T follicular helper cell (primary cell): Measurements from ENCODE around the gene MYRIP.
"Not testable (repeated sequence)": the region's sequence is repeated elsewhere in the genome, so short reads cannot be mapped to it uniquely, and the experiment has no call there.

Source experiments
- DNase-seq: peaks from one replicate; pipeline ENCODE4 v3.0.0-alpha.2; 2020; ENCODE audit warnings: low read depth

The MYRIP gene

DNA sequence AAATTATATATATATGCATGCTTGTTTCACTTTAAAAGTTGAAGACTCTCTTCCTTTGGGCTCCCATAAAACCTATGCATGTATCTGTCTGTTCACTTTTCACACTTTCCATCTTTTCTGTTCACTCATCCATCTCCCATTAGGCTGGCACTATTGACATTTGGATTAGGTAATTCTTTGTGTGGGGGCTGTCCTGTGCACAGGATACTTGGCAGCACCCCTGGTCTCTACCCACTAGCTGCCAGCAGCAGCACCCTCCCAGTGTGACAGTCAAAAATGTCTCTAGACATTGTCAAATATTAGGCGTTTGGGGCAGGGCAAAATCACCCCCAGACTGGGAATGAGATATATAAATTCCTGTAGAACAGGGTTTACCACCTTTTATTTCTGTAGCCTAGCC lies 427.8 kb downstream of the MYRIP start:
- no peak for DNase-seq

DNA sequence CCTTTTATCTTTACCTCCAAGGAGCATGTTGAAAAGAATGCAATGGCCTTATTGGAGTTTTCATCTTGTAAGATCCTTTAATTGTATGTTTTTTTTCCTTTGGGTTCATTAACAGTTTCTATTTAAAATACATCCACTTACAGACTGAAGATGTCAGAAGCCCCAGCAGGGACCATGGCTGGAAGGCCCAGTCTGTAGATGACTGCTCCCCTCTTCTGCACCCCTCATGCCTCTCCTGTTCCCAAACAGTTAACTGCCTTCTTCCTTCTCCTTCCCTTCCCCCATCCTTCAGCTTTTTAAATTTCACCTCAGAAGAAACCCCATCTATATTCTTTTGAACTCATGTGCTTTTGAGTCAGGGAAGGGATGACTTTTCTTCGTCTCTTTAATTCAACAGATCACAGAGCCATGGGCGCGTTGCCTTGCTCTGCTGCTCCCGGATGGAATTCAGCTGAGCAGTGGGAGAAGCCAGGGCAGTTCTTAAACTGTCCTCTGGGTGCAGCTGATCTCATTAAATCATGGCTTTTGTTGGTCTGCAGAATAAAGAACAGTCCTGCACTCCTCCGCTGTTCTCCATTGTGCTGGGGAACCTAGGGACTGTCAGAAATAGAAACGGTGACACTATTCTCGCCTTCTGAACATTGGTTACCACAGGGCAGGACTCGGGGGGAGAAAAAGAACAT lies 428.6 kb downstream of the MYRIP start:
- DNase-seq: no peak

DNA sequence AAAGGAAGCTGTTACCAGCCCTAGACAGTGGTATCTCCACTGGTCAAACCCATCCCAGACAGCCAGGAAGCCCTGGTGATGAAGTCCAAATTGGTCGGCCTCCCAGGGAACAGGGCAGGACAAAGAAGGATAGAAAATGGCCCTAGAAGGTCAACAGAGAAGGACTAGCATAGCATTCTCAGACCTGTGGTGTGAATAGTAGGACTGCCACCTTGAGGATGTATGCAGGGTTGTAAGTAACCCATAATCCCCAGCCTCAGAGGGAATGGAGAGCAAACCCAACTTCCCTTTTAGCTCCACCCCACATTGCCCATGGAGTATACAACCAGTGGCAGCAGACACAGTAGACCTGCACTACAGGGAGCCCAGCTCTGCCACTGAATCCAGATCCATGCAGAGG lies 431.5 kb downstream of the MYRIP start:
- DNase-seq: no peak

DNA sequence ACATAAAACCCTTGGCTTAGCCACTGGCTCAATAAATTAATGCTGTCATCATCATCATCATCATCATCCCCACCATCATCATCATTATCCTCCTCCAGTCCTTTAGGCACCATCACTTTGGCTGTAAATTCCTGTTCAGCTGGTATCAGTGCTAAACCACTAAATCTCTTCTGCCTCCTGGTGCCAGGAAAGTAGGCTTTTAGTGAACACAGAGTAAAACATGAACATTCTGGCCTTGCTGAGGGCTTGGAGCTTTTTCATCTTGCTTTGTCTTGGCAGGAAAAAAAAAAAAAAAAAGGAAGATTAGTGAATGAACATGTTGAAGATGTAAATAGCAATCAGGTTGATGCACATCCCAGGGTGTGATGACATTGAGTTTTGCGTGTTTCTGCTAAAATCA lies 432.8 kb downstream of the MYRIP start:
- DNase-seq: no peak

DNA sequence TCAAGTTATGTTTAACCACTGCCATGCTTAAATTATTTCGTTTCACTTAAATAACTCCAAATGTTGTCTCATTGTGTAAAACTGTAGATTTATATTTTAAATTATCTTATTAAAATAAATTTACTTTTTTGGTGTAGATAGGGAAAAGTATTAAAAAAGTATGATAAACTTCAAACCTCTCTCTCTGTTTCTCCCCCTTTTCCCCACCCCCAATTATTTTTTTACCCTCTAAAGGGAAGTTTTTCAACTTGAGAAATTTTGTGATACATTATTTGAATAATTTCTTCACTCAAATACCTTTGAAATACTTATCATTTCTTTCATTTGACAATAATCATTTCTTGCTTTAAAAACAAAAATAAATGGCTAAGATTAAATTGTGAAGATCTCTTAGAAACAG lies 433.2 kb downstream of the MYRIP start:
- no peak for DNase-seq

DNA sequence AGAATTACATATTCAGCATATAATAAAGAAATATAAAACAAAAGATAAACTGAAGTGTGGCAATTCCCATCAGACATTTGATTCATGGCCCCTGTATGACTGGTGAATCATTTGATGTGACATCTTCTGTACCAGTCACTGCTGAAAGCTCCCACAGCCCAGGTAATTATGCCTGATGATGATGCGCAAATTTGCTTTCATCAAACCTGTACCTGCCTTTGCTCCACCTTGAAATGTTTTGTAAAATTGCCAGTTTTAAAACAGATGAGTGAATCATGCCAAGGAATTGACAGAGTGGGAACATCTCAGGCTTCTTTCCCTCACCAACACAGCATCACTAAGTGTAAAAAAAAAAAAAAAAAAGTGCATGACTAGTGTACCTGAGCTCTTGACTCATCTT lies 433.6 kb downstream of the MYRIP start:
- no peak for DNase-seq

DNA sequence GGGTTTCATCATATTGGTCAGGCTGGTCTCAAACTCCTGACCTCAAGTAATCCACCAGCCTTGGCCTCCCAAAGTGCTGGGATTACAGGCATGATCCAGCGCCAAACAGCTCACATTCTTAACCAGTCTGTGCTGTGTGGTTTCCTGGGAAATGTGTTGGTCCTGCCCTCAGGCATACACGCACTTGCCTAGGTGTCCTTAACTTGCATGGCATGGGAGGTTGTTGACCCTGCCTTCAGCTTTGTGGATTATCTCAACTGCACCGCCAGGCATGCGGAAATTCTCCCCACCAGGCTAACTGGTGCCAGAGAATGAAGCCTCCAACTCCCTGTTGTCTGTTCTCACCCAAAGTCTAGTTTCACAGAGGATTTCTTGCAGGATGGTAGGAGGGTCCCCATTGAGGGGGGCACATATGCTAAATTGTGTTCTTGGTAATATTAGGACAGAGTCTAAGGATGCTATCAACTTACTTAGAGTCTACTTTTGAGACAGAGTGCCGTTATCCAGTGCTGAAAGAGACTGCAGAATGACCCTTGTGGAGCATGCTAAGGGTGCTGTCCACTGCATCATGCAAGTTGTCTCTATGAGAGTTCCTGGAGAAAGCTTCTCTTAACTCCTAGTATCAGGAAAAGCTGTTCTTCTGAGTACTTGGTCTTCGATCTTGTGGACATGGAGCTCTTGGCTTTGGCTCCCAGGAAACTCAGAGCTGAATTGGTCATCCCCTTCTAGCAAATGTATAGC lies 438.5 kb downstream of the MYRIP start:
- no peak for DNase-seq

DNA sequence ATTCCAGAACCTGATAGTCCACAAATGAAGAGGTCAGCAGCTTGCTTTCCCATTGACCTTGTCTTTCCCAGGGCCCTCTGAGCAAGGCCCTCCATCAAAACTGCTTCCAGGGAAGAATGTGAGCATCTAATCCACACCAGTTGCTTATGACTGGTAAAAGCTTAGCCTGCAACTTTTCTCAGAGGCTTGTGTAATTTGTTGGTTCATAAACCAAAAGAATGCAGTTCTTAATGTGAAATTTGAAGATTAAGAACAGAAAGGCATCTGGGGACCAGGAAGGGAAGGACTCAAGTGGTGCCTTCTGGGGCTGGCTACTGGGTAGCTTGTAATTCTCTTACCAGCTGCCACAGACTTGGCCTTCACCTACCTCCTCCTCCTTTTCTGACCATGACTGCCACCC lies 439.2 kb downstream of the MYRIP start:
- DNase-seq: no peak

DNA sequence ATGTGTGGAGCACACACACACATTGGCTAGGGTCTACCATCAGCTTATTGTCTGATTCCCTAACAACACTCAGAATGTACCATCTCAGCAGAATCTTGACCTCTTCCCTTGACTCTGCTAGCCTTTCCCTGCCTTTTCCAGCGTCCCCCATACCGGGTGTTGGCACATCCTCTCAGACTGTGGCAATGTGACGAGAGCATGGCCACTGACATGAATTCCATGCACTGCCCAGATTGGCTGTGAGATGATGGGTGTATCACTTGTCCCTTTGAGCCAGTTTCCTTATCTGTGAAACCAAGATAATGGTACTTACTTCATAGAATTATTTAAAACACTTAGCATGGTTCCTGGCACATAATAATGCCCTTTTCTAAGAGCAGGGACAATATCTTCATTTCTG lies 439.8 kb downstream of the MYRIP start:
- no peak for DNase-seq

DNA sequence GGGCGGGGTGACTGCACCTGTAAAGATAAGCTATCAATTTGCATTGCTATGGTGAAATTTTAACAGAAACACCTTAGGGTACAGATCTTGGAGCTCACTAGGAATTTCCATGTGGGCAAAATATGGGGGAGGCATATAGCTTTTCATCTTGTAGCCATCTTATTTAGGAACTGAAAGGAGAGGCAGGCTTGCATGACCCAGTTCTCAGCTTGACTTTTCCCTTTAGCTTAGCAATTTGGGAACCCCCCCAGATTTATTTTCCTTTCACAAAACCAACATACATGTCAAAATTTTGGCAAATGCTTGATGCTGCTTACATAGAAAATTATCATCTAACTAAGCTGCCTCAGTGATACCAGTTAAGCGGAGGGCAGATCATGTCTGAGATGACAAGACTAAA lies 445.1 kb downstream of the MYRIP start:
- DNase-seq: no peak

DNA sequence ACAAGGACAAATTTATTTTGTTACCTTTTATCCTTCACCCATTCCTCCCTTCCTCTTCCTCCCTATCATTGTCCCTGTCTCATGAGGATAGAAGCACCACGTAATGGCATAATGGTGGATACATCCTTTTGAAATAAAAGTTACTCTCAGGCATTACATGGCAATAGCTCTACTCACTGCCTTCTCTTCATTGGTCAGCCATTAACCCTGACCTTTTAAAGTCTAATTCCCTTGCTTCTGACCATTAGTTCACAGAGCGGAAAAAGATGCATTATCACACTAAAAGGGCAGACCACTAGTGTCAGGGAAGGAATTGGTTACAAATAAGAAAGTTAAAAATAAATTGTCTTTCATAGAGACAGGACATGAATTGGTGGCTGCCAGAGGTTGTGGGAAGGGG lies 445.5 kb downstream of the MYRIP start:
- no peak for DNase-seq

DNA sequence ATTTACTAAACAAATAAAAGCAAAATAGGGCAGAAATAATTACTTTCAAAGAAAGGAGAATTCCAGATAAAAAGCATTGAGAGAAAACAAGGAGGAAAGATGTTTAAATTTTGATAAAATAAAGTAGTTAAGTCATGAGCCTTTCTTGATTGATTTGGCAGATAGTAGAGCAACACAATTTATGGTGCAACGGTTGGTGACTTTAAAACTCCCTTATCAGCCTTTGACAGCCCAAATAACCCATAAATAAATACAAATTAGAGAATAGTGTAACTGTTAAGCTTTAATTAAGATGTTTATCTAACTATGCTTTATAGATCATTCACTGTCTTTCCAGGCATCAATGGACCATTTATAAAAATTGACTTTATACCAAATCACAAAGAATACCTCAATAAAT lies 446.1 kb downstream of the MYRIP start:
- no peak for DNase-seq

DNA sequence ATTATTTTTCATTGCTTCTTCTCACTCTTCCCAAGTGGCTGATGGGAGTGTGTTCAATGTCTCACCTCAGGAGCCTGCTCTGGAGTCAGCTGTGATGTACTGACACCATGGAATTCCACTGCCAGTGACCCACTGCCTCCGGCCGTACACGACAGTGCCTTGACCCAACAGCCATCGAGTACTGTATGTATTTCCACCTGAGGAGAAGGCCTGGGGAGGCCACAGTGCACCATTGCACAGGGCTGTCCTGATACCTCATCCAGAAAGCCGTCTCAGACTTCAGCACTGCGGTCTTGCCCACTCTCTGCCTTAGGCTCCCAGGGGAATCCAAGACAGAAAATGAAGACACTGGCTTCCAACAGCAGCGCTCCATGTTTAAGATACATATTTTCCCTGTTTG lies 448.7 kb downstream of the MYRIP start:
- no peak for DNase-seq

DNA sequence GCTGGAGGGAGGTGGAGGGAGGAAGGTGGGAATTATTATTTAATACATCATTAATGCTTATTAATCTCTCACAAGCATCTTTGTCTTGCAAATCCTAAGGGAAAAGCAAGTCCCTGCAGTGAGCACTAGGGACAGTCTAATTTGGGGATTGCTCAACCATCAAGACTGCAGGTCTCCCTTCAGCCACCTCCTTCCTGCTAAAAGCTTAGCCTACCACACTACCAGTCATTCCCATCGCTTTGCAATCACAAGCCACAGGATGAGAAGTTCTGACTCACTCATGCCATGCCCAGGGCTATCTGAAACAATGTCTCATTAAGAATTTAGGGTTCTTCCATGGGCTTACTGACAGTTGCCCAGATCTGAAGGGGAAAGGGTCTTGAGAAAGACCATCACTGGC lies 449.1 kb downstream of the MYRIP start:
- DNase-seq: no peak

DNA sequence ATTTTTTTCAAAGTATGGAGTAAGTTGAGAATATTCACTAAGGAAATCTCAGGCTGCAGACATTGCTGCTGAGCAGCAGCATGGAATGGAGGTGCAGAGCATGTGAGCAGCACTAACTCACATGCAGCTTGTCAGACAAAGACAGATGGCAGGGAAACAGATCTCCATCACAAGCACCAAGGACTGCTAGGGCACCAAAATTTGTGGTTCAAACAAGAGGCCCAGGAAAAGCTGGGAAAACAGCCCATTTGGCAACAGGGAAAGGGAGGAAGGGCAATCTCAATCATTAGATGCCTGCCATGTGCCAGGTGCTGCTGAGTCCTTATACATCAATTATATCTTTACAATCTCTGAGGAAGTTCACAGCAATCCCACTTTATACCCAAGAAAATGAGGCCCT lies 452.9 kb downstream of the MYRIP start:
- no peak for DNase-seq

DNA sequence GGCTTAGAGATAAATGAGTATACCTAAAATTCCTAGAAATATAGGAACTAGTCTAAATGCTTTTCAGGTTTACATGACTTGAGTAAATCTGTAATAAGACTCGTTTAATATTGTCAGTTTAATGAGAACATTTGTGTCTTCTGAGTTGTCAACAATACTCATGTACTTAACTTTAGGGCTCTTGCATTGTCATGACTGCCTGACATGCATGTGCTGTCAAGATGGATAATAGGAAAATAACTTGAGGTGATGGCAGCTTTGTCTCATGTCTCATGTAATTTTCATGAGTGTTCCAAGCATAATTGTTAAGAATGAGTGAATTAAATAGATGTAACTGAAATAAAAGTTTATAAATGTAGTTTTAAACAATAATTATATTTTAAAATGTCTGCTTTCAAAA lies 455.0 kb downstream of the MYRIP start:
- no peak for DNase-seq

DNA sequence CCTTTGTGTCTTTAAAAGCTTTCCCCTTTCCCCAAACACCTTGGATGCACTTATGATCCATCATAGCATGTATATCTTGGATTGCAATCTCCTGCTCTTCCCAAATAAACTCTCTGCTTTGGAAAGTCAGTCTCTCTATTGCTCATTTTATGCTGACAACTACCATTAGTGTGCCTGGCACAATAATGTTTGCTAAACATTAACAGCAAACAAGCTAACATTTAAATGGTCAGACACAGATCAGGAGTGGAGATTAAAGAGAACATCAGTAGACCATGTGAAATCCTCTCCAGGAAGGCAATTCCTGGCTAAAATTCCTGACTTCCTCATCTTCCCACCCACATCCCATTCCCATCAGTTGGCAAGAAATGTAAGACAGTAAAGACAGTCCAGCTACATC lies 455.8 kb downstream of the MYRIP start:
- no peak for DNase-seq

DNA sequence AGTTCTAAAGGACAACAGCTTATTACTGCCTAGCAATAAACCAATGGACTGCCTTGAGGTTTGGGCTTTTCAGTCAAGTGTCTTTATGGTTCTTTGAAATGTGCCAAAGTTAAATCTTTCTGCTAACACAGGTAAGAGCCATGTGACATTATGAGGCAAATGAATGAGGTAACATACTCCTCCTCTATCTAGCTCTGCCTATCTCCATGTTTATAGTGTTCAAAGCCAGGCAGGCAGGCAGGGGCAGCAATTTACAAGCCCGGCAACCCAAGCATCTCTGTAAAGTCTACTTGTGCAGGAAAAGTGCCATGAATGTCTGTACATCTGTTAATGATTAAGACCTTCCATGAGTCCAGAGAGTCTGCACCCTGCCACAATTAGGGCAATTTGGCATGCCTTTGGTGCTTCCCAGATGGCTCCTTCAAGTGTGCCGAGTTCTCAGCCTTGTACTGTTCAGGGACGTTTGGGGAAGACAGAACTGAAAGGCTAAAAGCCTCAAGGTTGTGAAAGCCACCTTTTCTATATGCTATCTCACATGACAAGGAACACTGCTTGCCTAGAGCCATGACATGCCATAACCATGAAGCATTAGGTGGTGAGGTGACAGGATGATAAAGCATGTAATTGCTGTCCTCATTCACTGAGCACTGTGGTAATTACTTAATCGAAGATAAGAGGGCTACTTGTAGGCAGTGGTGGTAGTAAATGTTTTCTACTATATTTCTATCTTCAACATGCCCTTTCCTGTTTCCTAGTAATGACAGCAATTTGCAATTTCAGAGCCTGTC lies 458.7 kb downstream of the MYRIP start:
- no peak for DNase-seq

DNA sequence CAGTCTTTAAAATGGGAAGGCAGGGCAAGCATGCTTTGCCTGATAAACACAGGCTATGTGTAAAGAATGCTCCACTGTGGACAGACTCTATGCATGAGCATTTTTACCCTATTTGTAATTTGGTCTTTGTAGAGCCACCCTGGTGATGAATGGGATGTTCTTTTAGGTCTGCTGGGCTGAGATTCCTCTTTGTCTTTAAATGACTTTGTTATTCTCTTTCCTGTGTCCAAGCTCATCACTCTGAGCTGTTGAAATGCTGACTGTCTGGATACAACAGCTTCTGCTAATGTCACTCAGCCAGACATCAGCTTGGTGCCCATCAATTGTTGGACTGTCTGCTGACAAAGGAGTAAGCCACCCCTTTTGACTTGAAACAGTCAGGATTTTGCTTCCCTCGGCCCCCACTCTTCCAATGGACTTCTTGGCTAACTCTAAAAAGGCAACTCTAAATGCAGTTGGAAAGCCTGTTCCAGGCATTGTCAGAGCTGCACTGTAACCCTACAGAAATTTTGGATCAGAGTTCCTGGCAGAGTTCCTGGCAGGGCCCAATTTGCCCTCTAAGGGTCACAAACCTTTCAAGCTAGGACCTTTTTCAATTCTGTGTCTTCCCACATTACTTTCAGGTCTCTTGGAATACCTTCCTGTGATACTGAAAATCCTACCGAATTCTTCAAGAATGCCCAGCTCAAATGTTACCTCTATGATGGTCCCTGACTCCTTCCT lies 459.6 kb downstream of the MYRIP start:
- DNase-seq: no peak

DNA sequence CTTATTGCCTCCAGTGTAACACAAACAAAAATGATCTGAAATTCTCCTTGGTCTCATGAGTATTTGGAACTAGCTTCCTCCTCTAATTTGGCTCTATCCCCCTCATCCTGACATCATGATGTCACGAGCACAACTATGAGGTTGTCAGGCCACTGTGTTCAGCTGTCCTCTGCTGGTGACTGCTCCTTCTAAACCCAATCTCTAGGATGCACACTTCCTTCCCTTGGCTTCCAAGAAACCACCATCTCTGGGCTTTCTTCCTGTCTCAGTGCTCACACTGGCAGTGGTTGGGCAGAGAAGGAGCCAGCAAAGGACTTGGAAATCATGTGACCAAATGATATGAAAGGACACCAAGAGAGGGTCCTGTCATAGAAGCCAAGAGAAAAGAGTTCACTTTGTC lies 469.4 kb downstream of the MYRIP start:
- DNase-seq: no peak

DNA sequence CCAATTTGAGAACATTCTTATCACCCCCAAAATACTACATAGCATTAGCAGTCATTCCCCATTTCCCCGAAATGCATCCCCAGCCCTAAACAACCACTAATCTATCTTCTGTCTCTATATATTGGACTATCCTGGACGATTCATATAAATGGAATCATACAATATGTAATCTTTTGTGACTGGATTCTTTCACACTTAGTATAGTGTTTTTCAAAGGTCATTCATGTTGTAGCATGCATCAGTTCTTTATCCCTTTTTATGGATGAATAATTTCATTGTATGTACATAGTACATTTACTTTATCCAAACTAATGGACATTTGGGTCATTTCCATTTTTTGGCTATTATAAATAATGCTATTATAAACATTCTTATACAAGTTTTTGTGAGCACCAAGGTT lies 472.6 kb downstream of the MYRIP start:
- DNase-seq: no peak

DNA sequence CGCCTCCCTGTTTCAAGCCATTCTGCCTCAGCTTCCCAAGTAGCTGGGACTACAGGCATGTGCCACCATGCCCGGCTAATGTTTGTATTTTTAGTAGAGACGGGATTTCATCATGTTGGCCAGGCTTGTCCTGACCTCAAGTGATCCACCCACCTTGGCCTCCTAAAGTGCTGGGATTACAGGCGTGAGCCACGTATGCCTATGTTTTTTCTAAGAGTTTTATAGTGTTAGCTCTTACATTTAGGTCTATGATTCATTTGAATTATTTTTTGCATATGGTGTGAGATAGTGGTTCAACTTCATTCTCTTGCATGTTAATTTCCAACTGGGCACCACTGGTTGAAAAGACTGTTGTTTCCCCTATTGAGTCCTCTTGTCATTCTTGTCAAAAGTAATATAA lies 473.6 kb downstream of the MYRIP start:
- DNase-seq: not testable (repeated sequence)

DNA sequence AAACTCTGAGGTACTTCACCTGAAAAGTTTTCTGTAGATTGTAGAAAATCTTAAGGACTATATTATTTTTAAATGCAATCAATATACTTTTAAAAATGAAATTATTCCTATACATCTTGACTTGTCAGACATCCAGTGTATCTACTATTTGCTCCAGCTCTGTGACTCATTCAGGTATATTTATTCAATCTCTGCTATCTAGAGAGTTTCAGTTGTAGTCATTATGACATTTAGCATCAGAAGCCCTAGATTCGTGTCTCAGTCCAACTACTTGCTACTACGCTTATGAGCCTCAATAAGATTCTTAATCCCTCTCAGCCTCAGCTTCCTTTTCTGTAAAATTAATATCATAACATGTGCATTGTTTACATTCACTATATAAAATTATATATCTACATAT lies 477.8 kb downstream of the MYRIP start:
- no peak for DNase-seq
